WTC11 (cell line): Measurements from ENCODE around the gene TTC7B. TPM values are rescaled to one million over a fixed set of nuclear protein-coding genes. Genes with fewer than 3 reads are reported as not detected.
A peak's percentile ranks its signal among the peaks of the same experiment; 100 is the strongest.

Experiments
- ATAC-seq: fragments of 200-7000 bp; cut with Tn5 transposase; 2 replicates; pipeline ENCODE4 v1.10.0; 2021; ENCODE audit warnings: mild to moderate bottlenecking, moderate library complexity
- CTCF ChIA-PET: fragments of 300-600 bp; sonication (Branson Sonifier 250); formaldehyde crosslinking; loops from one replicate; lab custom pipeline; 2021; ENCODE audit warnings: antibody characterized with exemption; lab: Charles Lee
- POLR2A ChIA-PET: fragments of 350-600 bp; sonication (Branson Sonifier 250); formaldehyde crosslinking; loops from one replicate; lab custom pipeline; 2021; ENCODE audit warnings: antibody characterized with exemption; lab: Charles Lee
- DNase-seq: peaks from one replicate; pipeline ENCODE4 v3.0.0; 2021; ENCODE audit warnings: low spot score
- H3K27ac Mint-ChIP-seq: 2 replicates; pipeline ENCODE4 v1.8.0; 2021; ENCODE audit warnings: mixed read lengths
- H3K27me3 Mint-ChIP-seq: 2 replicates; pipeline ENCODE4 v1.8.0; 2021; ENCODE audit warnings: low read depth, mild to moderate bottlenecking, moderate library complexity, mixed read lengths
- H3K36me3 Mint-ChIP-seq: 2 replicates; pipeline ENCODE4 v1.8.0; 2021; ENCODE audit warnings: mixed read lengths
- H3K4me1 Mint-ChIP-seq: 2 replicates; pipeline ENCODE4 v1.8.0; 2022; ENCODE audit warnings: mixed read lengths
- H3K4me3 Mint-ChIP-seq: 2 replicates; pipeline ENCODE4 v1.8.0; 2021; ENCODE audit warnings: mild to moderate bottlenecking, moderate library complexity, mixed read lengths
- H3K9me3 Mint-ChIP-seq: 2 replicates; pipeline ENCODE4 v1.8.0; 2021; ENCODE audit warnings: mixed read lengths
- AFF4 ChIP-seq: sonication (generic); formaldehyde crosslinking; IDR thresholded peaks from 2 replicates; pipeline ENCODE4 v1.8.1; 2023; ENCODE audit warnings: mild to moderate bottlenecking, missing genetic modification reagents, borderline replicate concordance
- ARID4B ChIP-seq: sonication (generic); formaldehyde crosslinking; IDR thresholded peaks from 2 replicates; pipeline ENCODE4 v1.8.0; 2023; ENCODE audit warnings: missing genetic modification reagents, mild to moderate bottlenecking, borderline replicate concordance
- CBFB ChIP-seq: sonication (generic); formaldehyde crosslinking; IDR thresholded peaks from 2 replicates; pipeline ENCODE4 v1.8.1; 2022; ENCODE audit warnings: mild to moderate bottlenecking, low read depth, missing genetic modification reagents
- CTCF ChIP-seq: fragments of 200-600 bp; IDR thresholded peaks from 2 replicates; pipeline ENCODE4 v1.8.0; 2022; ENCODE audit warnings: antibody characterized with exemption
- HMGA2 ChIP-seq: fragments of 250-450 bp; sonication (Bioruptor Pico); IDR thresholded peaks from 2 replicates; pipeline ENCODE4 v1.4.0; 2021; ENCODE audit warnings: mild to moderate bottlenecking, moderate library complexity
- HMGXB4 ChIP-seq: sonication (generic); formaldehyde crosslinking; IDR thresholded peaks from 2 replicates; pipeline ENCODE4 v1.8.1; 2023; ENCODE audit warnings: mild to moderate bottlenecking, moderate library complexity, missing genetic modification reagents
- JAZF1 ChIP-seq: fragments of 250-450 bp; sonication (Bioruptor Pico); IDR thresholded peaks from 2 replicates; pipeline ENCODE4 v1.9.0; 2021; ENCODE audit warnings: moderate library complexity, mild to moderate bottlenecking, inconsistent platforms
- NFATC4 ChIP-seq: fragments of 250-450 bp; sonication (Bioruptor Pico); IDR thresholded peaks from 2 replicates; pipeline ENCODE4 v1.9.0; 2021; ENCODE audit warnings: mild to moderate bottlenecking
- NFE2L1 ChIP-seq: sonication (generic); formaldehyde crosslinking; IDR thresholded peaks from 2 replicates; pipeline ENCODE4 v1.8.1; 2023; ENCODE audit warnings: missing genetic modification reagents
- NFYB ChIP-seq: sonication (generic); formaldehyde crosslinking; conservative IDR thresholded peaks from 2 replicates; pipeline ENCODE4 v1.8.0; 2022; ENCODE audit warnings: low read depth, missing genetic modification reagents
- PRDM15 ChIP-seq: sonication (generic); formaldehyde crosslinking; IDR thresholded peaks from 2 replicates; pipeline ENCODE4 v1.8.0; 2022; ENCODE audit warnings: missing genetic modification reagents
- RELA ChIP-seq: sonication (generic); formaldehyde crosslinking; IDR thresholded peaks from 2 replicates; pipeline ENCODE4 v1.8.1; 2022; ENCODE audit warnings: missing genetic modification reagents, mild to moderate bottlenecking, borderline replicate concordance
- TEAD1 ChIP-seq: sonication (generic); formaldehyde crosslinking; IDR thresholded peaks from 2 replicates; pipeline ENCODE4 v1.8.0; 2022; ENCODE audit warnings: mild to moderate bottlenecking, missing genetic modification reagents
- ZBTB43 ChIP-seq: sonication (generic); formaldehyde crosslinking; IDR thresholded peaks from 2 replicates; pipeline ENCODE4 v1.8.1; 2023; ENCODE audit warnings: mild to moderate bottlenecking, missing genetic modification reagents
- ZNF416 ChIP-seq: fragments of 250-450 bp; sonication (Bioruptor Pico); IDR thresholded peaks from 2 replicates; pipeline ENCODE4 v1.9.0; 2021; ENCODE audit warnings: mild to moderate bottlenecking, inconsistent platforms
- total RNA-seq: library from RNA; stranded (reverse); gene quantifications from 3 replicates; pipeline ENCODE4 v1.2.3, GENCODE V29; 2021

TTC7B gene
- total RNA-seq, 1 experiment from 2014 or later = 27.6 TPM

- H3K36me3 Mint-ChIP-seq = peaks cover 3% of the 10 kb centered on the region; the same call in 1 of the 2 replicates
- TF ChIP-seq CBFB = no peak
- no peak for TF ChIP-seq JAZF1 (CRISPR knock-in tag)
- no peak for TF ChIP-seq NFYB
- TF ChIP-seq HMGA2 (CRISPR knock-in tag) = no peak
- TF ChIP-seq TEAD1 = no peak
- TF ChIP-seq NFATC4 (CRISPR knock-in tag) = no peak
- TF ChIP-seq CTCF = no peak
- TF ChIP-seq ZBTB43 (CRISPR knock-in tag) = no peak
- TF ChIP-seq ARID4B = no peak
- no peak for TF ChIP-seq ZNF416 (CRISPR knock-in tag)
- no peak for TF ChIP-seq HMGXB4 (CRISPR knock-in tag)
- TF ChIP-seq PRDM15 (CRISPR knock-in tag) = no peak
- TF ChIP-seq NFE2L1 (CRISPR knock-in tag) = no peak
- TF ChIP-seq RELA = no peak
- TF ChIP-seq AFF4 (CRISPR knock-in tag) = no peak
- TF ChIP-seq, all 79 proteins: peak for 0
- peak; percentile 49 for ATAC-seq
- H3K4me3 Mint-ChIP-seq = no peak overlapping the region
- peak overlapping the region; percentile 28 for H3K27ac Mint-ChIP-seq
- ChIA-PET CTCF (interaction anchor here (0.7 to 3.2 kb wide), 6 partner anchors 8 to 429 kb away, joined by 3 to 19 read pairs (median 3); no protein-coding TSS in a partner anchor), POLR2A (no interaction called here)
- DNase-seq = no peak
- peaks cover 40% of the 10 kb centered on the region for H3K4me1 Mint-ChIP-seq
- H3K9me3 Mint-ChIP-seq = no peaks in the 10 kb centered on the region
- no peaks in the 10 kb centered on the region for H3K27me3 Mint-ChIP-seq
Observed at GRCh38 chr14:90717916-90718315, 98.3 kb downstream of the TTC7B start.
